OCI-LY1 (cell line): ENCODE results near the gene PIEZO1.

Experiments
- H2AFZ ChIP-seq: fragments of 200-600 bp; sonication (generic), shearing (Covaris generic); 2 replicates; pipeline ENCODE4 v1.6.0; 2014; ENCODE audit warnings: antibody characterized with exemption, mild to moderate bottlenecking, low read length
- H3F3A ChIP-seq: fragments of 200-600 bp; sonication (generic), shearing (Covaris generic); 2 replicates; pipeline ENCODE4 v1.6.0; 2014; ENCODE audit warnings: mild to moderate bottlenecking, antibody characterized with exemption, low read length, moderate library complexity; ENCODE audit not compliant: insufficient read depth
- H3K27ac ChIP-seq: fragments of 200-600 bp; sonication (generic); 2 replicates; pipeline ENCODE4 v1.5.1; 2014; ENCODE audit warnings: low read length, mixed run types, mild to moderate bottlenecking, low read depth; ENCODE audit not compliant: poor library complexity, severe bottlenecking
- H3K27me3 ChIP-seq: fragments of 200-600 bp; sonication (generic); 2 replicates; pipeline ENCODE4 v1.6.0; 2014; ENCODE audit warnings: antibody characterized with exemption, mild to moderate bottlenecking, low read length, moderate library complexity; ENCODE audit not compliant: insufficient read depth
- H3K36me3 ChIP-seq: fragments of 200-600 bp; sonication (generic); 2 replicates; pipeline ENCODE4 v1.6.1; 2014; ENCODE audit warnings: mild to moderate bottlenecking, antibody characterized with exemption, low read length, moderate library complexity, mixed read lengths; ENCODE audit not compliant: insufficient read depth
- H3K4me1 ChIP-seq: fragments of 200-600 bp; sonication (generic); 2 replicates; pipeline ENCODE4 v1.5.1; 2014; ENCODE audit warnings: mild to moderate bottlenecking, low read length, moderate library complexity; ENCODE audit not compliant: insufficient read depth, severe bottlenecking
- H3K4me2 ChIP-seq: fragments of 200-600 bp; sonication (generic), shearing (Covaris generic); 2 replicates; pipeline ENCODE4 v1.6.1; 2014; ENCODE audit warnings: low read length
- H3K4me3 ChIP-seq: fragments of 200-600 bp; sonication (generic); 2 replicates; pipeline ENCODE4 v1.5.1; 2014; ENCODE audit warnings: low read length, low read depth, mild to moderate bottlenecking, mixed read lengths; ENCODE audit not compliant: poor library complexity, severe bottlenecking
- H3K79me2 ChIP-seq: fragments of 200-600 bp; shearing (Covaris generic); 2 replicates; pipeline ENCODE4 v1.6.1; 2016; ENCODE audit warnings: mixed run types, low read length, mixed read lengths; ENCODE audit not compliant: insufficient read depth
- H3K9ac ChIP-seq: fragments of 200-600 bp; sonication (generic), shearing (Covaris generic); 2 replicates; pipeline ENCODE4 v1.6.1; 2014; ENCODE audit warnings: mild to moderate bottlenecking, low read length, mixed read lengths
- H3K9me2 ChIP-seq: fragments of 200-600 bp; sonication (generic), shearing (Covaris generic); 2 replicates; pipeline ENCODE4 v1.6.1; 2014; ENCODE audit warnings: low read depth, mild to moderate bottlenecking, low read length, mixed read lengths
- H3K9me3 ChIP-seq: fragments of 200-600 bp; shearing (Covaris generic); 2 replicates; pipeline ENCODE4 v1.6.1; 2014; ENCODE audit warnings: low read length, mixed read lengths
- H4K20me1 ChIP-seq: fragments of 200-600 bp; sonication (generic), shearing (Covaris generic); 2 replicates; pipeline ENCODE4 v1.6.0; 2016; ENCODE audit warnings: mild to moderate bottlenecking, low read length; ENCODE audit not compliant: insufficient read depth
- EZH2 ChIP-seq: fragments of 200-600 bp; sonication (generic), shearing (Covaris generic); IDR thresholded peaks from 2 replicates; pipeline ENCODE4 v1.8.0; 2017; ENCODE audit warnings: borderline replicate concordance, mixed run types, mild to moderate bottlenecking, antibody characterized with exemption, low read length, moderate library complexity, mixed read lengths
- TF ChIP-seq, protein P1 (sequence below): fragments of 200-600 bp; sonication (generic), shearing (Covaris generic); IDR thresholded peaks from 2 replicates; pipeline ENCODE4 v1.5.1; 2017; ENCODE audit warnings: mild to moderate bottlenecking, antibody characterized with exemption, low read length, moderate library complexity, mixed read lengths

Gene PIEZO1

GRCh38 chr16:88805340-88805715, 20.3 kb upstream of the PIEZO1 start:
- H3K4me2 ChIP-seq = peak overlapping the region; percentile 73
- H3K36me3 ChIP-seq = peaks cover 57% of the 10 kb centered on the region
- H3K4me3 ChIP-seq = peak overlapping the region; percentile 84
- H3F3A ChIP-seq = peaks cover 4% of the 10 kb centered on the region; the same call in 1 of the 2 replicates
- H3K4me1 ChIP-seq = peaks cover 48% of the 10 kb centered on the region
- no peak overlapping the region for H2AFZ ChIP-seq
- no peaks in the 10 kb centered on the region for H3K79me2 ChIP-seq
- no peak for TF ChIP-seq EZH2
- TF ChIP-seq, protein P1, sequence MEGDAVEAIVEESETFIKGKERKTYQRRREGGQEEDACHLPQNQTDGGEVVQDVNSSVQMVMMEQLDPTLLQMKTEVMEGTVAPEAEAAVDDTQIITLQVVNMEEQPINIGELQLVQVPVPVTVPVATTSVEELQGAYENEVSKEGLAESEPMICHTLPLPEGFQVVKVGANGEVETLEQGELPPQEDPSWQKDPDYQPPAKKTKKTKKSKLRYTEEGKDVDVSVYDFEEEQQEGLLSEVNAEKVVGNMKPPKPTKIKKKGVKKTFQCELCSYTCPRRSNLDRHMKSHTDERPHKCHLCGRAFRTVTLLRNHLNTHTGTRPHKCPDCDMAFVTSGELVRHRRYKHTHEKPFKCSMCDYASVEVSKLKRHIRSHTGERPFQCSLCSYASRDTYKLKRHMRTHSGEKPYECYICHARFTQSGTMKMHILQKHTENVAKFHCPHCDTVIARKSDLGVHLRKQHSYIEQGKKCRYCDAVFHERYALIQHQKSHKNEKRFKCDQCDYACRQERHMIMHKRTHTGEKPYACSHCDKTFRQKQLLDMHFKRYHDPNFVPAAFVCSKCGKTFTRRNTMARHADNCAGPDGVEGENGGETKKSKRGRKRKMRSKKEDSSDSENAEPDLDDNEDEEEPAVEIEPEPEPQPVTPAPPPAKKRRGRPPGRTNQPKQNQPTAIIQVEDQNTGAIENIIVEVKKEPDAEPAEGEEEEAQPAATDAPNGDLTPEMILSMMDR = no peak
- no peaks in the 10 kb centered on the region for H4K20me1 ChIP-seq
- H3K27ac ChIP-seq = peak overlapping the region; percentile 83
- H3K27me3 ChIP-seq = no peaks in the 10 kb centered on the region
- H3K9me2 ChIP-seq = no peaks in the 10 kb centered on the region
- peak overlapping the region; percentile 97 for H3K9ac ChIP-seq
- H3K9me3 ChIP-seq = no peaks in the 10 kb centered on the region

DNA sequence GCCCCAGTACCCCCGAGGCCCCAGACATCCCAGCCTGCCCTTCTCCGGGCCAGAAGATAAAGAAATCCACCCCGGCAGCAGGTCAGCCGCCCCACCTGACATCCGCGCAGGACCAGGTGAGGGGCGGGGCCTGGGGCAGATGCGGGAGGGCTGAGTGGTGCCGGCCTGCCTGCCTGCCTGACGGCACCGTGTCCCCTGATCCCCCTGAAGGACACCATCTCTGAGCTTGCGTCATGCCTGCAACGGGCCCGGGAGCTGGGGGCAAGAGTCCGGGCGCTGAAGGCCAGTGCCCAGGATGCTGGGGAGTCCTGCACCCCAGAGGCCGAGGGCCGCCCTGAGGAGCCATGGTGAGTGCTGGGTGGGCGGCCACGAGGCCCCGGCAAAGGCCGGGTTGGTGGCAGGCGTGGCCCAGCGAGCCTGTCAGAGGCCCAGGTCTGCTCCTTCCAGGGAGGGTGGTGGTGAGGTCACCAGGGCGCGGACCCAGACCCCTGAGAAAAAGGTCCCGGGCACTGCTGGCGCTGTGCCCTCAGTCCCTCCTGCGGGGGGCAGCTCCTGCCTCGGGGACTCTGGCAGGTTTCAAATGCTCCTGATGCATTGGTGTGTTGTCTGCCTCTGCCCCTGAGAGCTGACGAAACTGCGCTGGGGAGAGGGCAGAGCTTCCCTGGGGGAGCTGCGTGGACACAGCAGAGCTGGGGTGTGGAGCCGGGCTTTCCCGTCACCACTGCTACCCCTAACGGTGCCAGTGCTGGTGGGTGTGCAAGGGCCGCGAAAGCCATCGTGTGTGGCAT, 19.7 kb upstream of the PIEZO1 start:
- no peak overlapping the region for H2AFZ ChIP-seq
- no peaks in the 10 kb centered on the region for H3K79me2 ChIP-seq
- peak overlapping the region; percentile 83 for H3K27ac ChIP-seq

GRCh38 chr16:88804173-88804551, 19.1 kb upstream of the PIEZO1 start:
- H4K20me1 ChIP-seq = no peaks in the 10 kb centered on the region
- no peaks in the 10 kb centered on the region for H3K9me2 ChIP-seq
- peak overlapping the region; percentile 83 for H3K27ac ChIP-seq
- peak overlapping the region; percentile 97 for H3K9ac ChIP-seq
- H3K9me3 ChIP-seq = no peaks in the 10 kb centered on the region
- H2AFZ ChIP-seq = no peak overlapping the region
- H3K36me3 ChIP-seq = peaks cover 50% of the 10 kb centered on the region
- H3K79me2 ChIP-seq = no peaks in the 10 kb centered on the region
- H3F3A ChIP-seq = peaks cover 2% of the 10 kb centered on the region; the same call in 1 of the 2 replicates
- TF ChIP-seq EZH2 = no peak
- TF ChIP-seq, protein P1 = no peak
- H3K4me1 ChIP-seq = peaks cover 50% of the 10 kb centered on the region
- H3K4me2 ChIP-seq = peak overlapping the region; percentile 73
- peak overlapping the region; percentile 84 for H3K4me3 ChIP-seq
- no peaks in the 10 kb centered on the region for H3K27me3 ChIP-seq

More for the DNA sequence above, 19.7 kb upstream of the PIEZO1 start:
- peak overlapping the region; percentile 73 for H3K4me2 ChIP-seq
- H3K9me2 ChIP-seq = no peaks in the 10 kb centered on the region
- H3K9me3 ChIP-seq = no peaks in the 10 kb centered on the region
- peaks cover 53% of the 10 kb centered on the region for H3K36me3 ChIP-seq
- H3K27me3 ChIP-seq = no peaks in the 10 kb centered on the region
- H3K4me1 ChIP-seq = peaks cover 48% of the 10 kb centered on the region
- peak overlapping the region; percentile 84 for H3K4me3 ChIP-seq
- TF ChIP-seq EZH2 = no peak
- TF ChIP-seq, protein P1 = no peak
- peak overlapping the region; percentile 97 for H3K9ac ChIP-seq
- peaks cover 4% of the 10 kb centered on the region; the same call in 1 of the 2 replicates for H3F3A ChIP-seq
- no peaks in the 10 kb centered on the region for H4K20me1 ChIP-seq
